ENCODE measurements around the gene RAB20.
"Not testable (repeated sequence)": the region's sequence is repeated elsewhere in the genome, so short reads cannot be mapped to it uniquely, and the experiment has no call there.

RAB20 gene

DNA sequence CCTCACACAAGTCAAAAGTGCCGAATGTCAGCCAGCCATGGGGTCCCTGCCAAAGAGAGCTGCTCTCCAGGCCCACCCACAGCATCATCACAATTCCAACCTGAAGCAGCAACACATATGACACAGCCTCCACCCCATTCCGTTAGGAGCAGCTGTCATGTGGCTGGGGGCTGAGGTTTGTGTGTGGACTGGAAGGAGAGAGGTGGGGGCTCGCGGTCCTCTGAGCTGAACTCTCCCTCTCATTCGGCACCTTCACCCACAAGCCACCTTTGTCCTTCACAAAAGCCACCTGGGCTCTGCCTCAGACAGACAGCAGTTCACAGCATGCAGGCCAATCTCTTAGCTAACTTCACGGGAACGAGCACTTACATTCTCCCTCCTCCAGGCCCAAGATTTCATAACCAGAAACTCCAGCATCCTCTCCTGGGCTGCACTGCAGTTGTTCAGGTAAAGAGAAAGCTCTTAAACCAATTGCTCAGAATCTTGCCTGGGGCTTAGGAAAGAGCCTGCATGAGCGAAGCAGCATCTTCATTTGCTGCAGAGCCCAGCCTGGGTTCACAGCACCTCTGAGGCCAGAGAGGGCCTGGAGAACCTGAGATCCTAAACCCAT, 7.2 kb downstream of the RAB20 start:
- DNase-seq: no peak

DNA sequence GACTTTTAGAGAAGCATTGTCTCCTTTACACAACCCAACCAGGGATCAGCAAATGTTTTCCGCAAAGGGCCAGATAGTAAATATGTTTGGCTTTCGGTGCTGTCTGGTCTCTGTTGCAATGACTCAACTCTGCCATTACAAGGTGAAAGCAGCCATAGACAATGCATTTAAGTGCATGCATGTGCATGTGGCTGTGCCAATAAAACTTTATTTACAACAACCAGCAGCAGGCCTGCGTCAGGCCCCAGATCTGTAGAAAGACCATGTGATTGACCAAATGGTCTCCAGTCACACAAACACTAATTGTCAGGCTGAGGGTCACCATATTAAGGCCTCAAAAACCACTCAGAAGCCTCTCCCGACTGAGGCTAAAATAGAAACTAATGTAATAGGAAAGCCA, 8.1 kb downstream of the RAB20 start:
- no peak for DNase-seq

DNA sequence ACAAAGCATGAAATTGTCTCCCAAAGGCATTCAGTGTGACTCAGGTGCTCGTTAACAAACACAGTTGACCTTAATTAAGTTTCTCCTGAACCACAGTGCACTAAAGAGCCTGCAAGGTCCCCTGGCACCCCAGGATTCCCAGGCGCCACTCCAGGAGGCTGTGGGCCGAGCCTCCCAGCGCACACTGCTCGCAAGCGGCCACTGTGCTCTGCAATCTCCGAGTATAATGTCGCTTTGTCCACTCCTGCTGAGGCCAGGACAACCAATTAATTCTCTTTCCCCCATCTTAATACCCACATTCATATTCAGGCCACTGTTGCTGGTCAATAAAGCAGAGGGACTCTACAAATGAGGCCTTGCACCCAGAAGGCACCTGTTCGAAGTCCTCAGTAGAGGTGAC, 8.8 kb downstream of the RAB20 start:
- no peak for DNase-seq

DNA sequence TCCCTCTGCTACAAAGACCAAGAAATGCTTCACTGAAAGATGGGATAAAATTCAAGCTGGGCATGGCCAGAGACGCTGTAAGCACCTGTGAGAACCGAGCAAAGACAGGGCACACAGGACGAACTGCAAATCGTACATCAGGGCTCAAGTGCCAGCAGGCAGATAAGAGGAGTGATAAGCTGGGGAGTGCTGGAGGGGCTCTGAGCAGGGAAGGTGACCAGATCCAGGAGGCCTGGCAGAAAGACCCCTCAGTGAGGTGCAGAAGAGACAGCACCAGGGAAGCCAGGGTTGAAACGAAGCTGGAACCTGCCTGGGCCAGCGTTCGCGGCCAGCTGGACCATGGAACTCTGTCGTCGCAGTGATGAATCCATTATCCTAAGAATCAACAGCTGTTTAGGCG, 10.2 kb downstream of the RAB20 start:
- DNase-seq: no peak

DNA sequence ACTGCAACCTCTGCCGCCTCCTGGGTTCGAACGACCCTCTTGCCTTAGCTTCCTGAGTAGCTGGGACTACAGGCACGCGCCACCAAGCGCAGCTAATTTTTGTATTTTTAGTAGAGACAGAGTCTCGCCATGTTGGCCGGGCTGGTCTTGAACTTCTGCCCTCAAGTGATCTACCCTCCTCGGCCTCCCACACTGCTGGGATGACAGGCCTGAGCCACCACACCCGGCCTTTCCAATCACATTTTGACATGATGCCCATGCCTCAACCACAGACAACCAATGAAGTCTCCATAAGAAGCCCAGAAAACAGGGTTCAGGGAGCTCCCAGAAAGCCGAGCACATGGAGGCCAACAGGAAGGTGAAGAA, 11.7 kb downstream of the RAB20 start:
- DNase-seq: no peak

DNA sequence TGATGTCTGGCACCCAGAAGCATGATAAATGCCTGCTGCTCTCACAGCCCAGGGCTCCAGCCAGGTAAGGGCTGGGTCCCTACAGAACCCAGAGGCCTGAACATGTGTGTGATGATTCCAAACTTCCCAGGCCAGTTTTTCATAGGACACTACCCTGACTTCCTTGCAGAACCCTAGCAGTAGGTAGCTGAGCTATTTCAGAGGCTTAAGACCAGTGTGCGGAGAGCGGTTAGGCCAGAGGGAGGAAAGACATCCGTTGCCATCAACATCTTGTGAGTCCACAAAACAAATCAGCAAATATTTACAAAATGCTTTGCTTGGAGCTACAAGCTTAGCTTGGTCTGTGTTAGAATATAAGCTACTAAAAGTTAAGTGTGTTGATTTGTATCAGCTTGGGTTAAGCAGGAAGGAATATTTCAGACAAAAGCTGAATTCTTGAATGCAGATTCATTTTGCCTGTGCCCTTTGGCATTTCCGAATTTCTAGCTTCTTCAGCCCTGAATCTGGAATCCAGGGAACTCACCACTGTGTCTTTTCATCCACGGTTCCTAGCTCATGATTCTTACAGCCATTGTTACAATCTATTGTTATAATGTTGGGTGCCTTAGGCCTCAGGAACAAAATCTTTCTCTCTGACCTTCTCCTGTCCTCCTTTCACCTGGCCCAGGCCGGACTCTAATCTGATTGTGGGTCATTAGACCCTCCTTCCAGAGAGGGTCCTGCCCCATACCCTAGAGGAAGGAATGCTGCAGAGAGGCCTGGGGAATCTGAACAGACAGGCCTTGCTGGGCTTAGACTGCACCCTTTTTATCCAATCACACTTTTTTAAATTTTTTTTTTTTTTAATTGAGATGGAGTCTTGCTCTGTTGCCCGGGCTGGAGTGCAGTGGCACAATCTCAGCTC, 12.4 kb downstream of the RAB20 start:
- no peak for DNase-seq

DNA sequence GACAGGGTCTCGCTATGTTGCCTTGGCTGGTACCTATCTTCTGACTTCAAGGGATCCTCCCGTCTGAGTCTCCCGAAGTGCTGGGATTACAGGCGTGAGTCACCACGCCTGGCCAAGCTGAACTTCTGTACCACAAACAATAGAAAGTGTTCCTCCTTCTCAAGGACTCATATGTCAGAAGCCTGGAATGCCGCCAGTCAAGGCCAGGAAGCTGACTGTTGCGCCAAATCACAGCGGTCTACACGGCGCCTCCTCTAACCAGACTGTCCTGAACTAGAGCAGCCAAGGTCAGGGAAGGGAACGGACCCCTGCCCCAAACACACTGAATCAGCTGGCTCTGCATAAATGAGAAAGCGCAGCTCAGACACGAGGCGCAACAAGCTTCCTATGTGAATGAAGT, 14.6 kb downstream of the RAB20 start:
- DNase-seq: no peak

DNA sequence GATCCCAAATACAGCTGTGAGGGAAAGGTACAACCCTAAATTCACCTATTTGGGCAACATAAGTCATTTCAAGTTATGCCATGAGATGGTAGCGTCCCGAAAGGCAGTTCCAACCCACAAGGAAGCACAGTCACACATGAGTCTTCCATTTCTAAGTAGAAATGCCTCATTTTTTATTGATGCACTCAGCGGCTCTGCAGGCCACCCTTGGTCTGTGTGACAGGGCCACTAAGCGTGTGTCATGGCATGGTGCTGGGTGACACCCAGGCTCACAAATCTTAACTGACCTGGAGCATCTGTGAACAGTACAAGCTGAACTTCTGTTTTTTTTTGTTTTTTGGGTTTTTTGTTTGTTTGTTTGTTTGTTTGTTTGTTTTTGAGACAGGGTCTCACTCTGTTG, 15.1 kb downstream of the RAB20 start:
- DNase-seq: no peak

DNA sequence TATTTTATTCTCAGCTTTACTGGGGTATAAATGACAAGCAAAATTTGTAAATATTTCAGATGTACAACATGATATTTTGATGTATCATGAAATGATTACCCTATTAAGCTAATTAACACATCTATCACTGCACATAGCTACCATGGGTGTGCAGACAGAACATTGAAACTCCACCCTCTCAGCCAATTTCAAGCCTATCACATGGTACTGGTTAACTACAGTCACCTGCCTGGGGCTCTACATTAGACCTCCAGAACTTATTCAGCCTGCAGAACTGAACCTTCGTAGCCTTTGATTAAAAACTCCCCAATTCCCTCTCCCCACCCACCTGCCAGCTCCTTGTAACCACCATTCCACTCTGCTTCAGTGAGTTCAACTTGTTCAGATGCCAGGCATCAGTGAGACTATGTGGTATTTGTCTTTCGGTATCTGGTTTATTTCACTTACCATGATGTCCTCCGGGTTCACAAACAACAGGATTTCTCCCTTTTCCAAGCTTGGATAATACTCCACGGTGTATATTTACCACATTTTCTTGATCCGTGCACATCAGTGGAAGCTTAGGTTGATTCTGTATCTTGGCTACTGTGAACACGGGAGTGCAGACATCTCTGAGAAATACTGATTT, 19.2 kb downstream of the RAB20 start:
- no peak for DNase-seq

DNA sequence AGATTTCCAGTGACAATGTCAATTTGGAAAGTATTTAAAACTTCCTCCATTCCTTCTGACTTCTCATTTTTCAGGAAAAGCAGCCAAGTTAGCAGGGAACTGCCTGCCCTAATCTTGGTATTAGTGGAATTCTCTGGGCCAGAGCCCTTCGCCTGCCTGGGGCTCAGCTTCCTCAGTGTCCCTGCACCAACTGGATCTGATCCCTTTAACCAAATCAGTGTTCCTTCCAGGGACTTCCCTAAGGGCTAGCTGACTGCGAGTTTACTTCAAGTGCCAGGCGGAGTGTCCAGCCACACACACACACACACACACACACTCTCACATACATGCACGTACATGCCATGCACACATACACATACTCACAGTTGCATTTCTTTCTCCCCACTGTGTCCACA, 20.0 kb downstream of the RAB20 start:
- DNase-seq: no peak

DNA sequence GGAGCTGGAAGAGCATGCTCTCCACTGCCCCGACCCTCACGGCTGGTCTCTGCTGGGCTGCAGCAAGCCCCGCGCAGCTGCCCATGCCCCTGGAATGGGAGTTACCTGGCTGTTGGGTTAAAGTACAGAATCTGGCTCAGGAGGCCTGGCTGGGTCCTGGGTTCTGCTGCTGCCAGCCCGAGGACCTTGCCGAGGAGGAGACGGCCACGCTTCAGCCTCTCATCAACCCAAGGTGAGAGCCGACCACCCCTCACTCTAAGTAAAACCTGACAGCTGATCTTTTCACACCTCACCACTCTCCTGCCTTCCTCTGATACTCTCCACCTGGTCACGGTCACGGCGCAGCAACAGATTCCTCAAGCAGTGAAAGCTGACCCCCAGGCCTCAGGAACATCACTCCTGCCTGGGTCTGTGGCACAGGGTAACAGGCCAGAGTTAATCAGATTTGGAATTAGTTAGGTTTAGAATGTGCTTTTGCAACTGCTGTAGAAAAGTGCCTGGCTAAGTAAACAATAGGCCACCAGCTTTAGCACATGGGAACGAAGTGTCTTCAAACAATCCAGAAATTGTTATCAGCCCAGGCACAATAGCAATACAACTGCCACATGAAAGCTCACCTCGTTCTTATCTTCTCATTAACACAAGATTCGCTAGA, 20.5 kb downstream of the RAB20 start:
- no peak for DNase-seq

DNA sequence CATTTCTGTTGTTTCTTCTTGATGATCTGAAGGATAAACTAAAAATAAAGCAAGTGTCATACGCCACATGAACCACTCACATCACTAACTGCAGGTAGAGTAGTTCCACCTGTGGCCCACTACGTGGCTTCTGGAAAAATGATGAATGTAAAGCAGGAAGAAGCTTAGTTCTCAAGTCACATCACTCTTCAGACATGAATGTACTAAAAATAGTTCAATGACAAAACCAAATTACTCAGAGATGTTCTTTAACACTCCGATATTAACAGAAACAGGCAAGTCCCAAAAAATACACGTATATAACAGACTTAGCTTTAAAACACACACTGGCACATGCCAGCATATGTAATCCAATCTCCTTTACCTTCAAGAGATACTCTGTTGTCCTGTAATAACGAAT, 21.6 kb downstream of the RAB20 start:
- no peak for DNase-seq

DNA sequence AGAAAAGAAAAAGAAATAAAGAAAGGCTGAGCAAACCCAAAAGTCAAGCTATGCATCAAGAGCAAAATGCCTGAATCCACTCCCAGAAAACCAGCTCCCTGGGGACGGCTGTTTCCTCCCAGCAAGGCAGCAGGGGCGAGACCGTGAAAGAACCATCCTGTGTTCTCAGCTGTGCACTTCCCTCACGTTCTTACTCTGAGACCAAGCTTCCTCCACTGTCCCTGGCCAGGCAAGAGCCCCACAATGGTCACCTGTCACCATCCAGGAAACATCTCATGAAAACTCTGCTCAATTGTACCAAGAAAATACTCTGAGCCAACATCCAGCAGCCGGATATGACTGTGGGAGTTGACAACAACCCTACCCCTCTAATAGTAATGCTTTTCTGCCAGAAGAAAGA, 22.9 kb downstream of the RAB20 start:
- no peak for DNase-seq

DNA sequence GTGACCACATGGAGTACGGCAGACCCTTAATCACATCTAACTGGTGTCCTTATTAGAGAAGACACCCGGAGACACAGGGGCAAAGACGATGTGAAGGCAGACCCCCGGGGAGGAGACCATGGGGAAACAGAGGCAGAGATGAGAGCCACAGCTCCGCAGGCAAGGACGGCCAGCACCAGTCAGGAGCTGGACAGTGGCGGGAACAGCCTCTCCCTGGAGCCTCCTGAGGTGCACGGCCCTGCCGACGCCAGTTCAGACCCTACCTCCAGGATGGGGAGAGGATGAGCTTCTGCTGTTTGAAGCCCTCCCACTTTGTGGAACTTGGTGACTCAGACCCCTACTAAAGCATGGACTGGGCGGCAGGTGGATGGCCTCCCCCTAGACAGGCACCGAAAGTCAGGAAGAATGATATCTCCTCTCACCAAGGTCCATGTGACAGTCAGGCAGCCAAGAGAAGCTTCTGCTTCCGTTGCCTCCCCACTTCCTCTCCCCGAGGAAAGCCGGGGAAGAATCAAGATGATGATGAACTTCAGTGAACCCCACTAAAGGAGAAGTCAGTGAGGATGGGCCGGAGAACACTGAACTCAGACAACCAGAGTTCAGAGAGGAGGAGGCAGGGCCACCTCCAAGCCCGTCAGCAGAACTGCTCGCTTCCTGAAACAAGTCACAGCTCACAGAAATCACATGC, 25.4 kb downstream of the RAB20 start:
- no peak for DNase-seq

DNA sequence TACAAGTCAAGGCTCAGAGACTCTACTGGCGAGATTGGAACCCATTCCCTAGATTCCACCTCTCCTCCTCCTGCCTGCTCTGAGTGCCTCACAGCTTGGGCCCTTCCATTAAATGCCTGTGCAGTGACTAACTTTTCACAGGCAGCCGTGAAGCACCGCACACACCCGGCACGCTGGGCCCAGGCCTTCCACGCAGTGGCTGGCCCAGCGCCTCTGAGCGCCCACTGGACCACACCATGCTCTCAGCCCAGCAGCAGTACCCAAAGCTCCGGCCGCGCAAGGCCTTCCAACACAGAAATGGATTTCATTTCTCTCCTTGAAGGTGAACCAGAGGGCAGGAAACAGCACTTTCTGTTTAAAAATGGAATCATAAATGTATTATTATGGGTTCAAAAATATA, 26.0 kb downstream of the RAB20 start:
- DNase-seq: no peak

DNA sequence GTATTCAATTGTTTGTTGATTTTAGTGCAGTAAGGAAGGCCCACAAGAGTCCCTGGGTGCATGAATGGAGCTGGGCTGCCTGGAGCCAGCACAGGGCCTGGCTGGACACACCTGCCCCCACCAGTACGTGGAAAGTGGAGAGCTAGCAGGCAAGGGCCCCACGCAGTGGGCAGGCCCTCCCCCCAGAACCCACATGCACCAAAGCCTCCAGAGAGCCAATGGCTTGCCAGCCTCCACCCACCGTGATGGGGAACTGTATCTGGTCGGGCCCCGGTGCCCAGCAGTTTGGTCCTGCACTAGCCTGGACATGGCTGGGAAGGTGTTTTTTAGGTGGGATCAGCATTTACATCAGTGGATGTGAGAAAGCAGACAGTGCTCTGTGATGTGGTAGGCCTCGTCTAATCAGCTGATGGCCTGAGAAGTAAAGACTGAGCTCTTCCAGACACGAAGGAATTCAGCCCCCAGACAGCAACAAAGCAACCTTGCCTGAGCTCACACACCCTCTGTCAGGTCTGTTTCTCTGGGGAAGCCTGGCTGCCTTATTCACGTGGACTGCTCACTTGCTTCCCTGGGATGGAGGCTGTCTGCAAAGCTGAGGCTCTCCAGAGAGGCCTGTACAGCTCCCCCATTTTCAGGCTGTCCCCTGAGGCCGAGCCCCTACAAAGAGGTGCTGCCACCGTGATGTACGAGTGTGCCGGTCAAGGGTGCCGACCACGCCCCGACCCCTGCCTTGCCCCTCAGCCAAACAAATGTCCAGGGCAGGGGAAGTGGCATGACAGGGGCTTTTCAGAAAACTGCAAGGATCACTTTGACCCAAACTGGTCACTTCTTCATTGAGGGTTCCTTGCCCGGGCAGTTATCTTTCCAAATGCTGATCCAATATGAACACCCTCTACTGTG, 27.5 kb downstream of the RAB20 start:
- no peak for DNase-seq

DNA sequence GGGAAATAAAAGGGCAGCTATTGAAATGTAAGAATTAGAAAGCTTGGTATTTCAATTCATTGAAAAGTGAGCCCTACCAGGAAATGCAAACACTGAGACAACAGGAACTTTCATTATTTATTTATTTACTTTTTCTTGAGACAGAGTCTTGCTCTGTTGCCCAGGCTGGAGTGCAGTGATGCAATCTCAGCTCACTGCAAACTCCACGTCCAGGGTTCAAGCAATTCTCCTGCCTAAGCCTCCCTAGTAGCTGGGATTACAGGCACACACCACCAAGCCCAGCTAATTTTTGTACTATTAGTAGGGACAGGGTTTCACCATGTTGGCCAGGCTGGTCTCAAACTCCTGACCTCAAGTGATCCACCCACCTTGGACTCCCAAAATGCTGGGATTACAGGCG, 29.3 kb downstream of the RAB20 start:
- not testable (repeated sequence) for DNase-seq

DNA sequence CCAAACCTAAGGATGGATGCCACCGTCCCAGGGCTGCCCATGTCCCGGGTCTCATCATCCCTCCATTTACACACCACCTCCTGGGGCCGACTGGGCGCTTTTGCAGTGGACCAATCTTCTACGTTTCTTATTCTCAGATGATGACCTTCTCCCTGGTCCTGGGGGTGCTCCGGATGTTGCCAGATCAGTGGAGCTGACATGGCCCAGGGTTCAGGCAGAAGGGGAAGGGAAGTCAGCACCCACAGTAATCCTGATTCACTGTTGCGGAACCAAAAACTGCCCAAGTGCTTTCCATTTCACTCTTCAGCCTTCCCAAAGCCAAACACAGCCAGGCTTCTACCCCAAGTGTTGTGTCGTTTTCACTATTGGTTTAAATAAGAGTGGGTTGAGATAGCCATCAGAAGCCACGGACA, 29.8 kb downstream of the RAB20 start:
- no peak for DNase-seq

DNA sequence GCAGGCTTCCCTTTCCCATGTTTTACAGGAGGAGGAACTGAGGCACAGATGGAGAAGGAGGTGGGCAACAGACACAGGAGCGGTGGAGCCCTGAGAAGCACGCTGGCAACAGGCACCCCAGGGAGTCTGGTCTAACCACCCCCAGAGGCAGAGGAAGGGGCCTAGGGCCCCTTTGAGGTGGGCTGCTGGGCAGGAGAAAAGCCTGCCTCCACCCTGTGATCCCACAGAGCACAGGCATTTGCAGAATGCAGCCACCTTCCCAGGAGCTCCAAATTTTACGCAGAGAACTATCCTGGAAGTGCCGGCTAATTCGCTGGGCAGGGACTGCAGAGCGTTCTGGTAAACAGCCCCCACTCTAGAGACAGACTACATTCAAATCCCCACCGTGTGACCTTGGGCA, 30.4 kb downstream of the RAB20 start:
- no peak for DNase-seq

DNA sequence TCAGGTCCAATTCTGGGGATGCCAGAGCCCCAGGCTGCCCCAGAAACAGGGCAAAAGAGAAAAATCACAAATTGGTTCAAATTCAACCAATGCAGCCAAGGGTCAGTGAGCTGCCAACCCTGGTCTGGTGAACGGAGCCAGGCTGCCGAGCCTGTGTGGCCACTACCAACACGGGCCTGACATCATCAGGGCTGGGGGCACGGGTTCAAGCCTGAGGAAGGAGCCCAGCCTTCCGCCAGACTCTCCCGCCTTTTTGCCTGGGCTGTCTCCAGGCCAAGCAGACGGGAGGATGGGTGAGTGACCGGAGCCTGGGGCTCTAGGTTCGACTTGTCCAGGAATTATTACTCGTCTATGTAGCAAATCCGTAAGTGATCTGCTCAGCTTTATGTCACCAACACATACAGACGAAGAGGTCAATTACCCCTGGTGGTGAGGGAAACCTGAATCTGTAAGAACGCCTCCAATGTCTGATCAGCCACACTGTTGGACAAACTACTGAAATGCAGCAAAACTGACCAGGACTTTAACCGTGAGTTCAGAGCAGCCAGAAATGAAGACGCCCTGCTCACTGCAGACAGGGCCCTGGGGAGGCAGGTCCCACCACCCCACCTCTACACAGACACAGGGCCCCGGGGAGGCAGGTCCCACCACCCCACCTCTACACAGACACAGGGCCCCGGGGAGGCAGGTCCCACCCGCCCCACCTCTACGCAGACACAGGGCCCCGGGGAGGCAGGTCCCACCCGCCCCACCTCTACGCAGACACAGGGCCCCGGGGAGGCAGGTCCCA, 31.8 kb downstream of the RAB20 start:
- DNase-seq: no peak

DNA sequence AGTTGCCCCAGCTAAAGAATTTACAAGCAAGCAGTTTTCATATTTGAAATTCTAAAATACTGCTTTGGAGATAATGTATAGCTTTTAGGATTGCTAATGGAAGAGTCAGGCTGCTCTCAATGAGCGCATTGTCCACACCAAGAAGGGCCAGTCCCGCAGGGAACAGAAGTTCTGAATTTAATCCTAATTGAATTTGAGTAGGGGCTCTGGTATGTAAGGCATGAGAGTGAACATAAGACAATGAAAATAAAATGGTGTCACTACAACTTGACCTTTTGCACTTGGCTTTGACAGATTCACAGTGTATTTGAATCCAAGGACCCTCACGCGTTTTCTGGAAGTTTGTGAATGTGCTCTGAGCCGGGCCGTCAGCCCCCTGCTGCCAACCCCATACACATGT, 32.6 kb downstream of the RAB20 start:
- no peak for DNase-seq
